HepG2 (cell line): ENCODE results near the gene TMEM150C. TPM values are rescaled to one million over a fixed set of nuclear protein-coding genes. Genes with fewer than 3 reads are reported as not detected.
A peak's percentile ranks its signal among the peaks of the same experiment; 100 is the strongest.

Experiments used
- ARID5B ChIP-seq: IDR thresholded peaks from 2 replicates; pipeline ENCODE4 v1.4.0; 2020; ENCODE audit warnings: mild to moderate bottlenecking, missing genetic modification reagents
- CENPX ChIP-seq: sonication (generic); formaldehyde crosslinking; IDR thresholded peaks from 2 replicates; pipeline ENCODE4 v1.9.0; 2021; ENCODE audit warnings: mild to moderate bottlenecking, missing genetic modification reagents, moderate library complexity
- EP300 ChIP-seq, 3 experiments: sonication (generic) in 1 of 3; formaldehyde crosslinking in 1 of 3; IDR thresholded peaks; 2 replicates each; pipeline versions ENCODE4 v1.5.1 to v1.6.1; 2011 to 2020; ENCODE audit warnings: low read depth in 2 of 3, low read length in 2 of 3, borderline replicate concordance in 1 of 3, improper control_type of control experiment in 1 of 3, mild to moderate bottlenecking in 1 of 3, missing genetic modification reagents in 1 of 3, moderate library complexity in 1 of 3
- HMGXB3 ChIP-seq: sonication (generic); formaldehyde crosslinking; IDR thresholded peaks from 2 replicates; pipeline ENCODE4 v1.4.0; 2020; ENCODE audit warnings: missing genetic modification reagents, borderline replicate concordance
- KMT2B ChIP-seq: IDR thresholded peaks from 2 replicates; pipeline ENCODE4 v1.6.1; 2016; ENCODE audit warnings: missing genetic modification reagents, missing compliant biosample characterization
- MIXL1 ChIP-seq: IDR thresholded peaks from 2 replicates; pipeline ENCODE4 v1.6.1; 2016
- MZF1 ChIP-seq: sonication (generic); formaldehyde crosslinking; IDR thresholded peaks from 2 replicates; pipeline ENCODE4 v1.8.1; 2023; ENCODE audit warnings: mild to moderate bottlenecking, missing genetic modification reagents, borderline replicate concordance
- NFE2L1 ChIP-seq: sonication (generic); formaldehyde crosslinking; IDR thresholded peaks from 2 replicates; pipeline ENCODE4 v1.4.0; 2020; ENCODE audit warnings: missing genetic modification reagents, mild to moderate bottlenecking, borderline replicate concordance
- PRPF4 ChIP-seq: fragments of 200-400 bp; formaldehyde crosslinking; IDR thresholded peaks from 2 replicates; pipeline ENCODE4 v1.6.1; 2016; ENCODE audit warnings: low read length, low read depth; ENCODE audit not compliant: poor library complexity, severe bottlenecking
- RBAK ChIP-seq: sonication (generic); formaldehyde crosslinking; IDR thresholded peaks from 2 replicates; pipeline ENCODE4 v1.5.1; 2020; ENCODE audit warnings: mild to moderate bottlenecking, missing genetic modification reagents
- SAP130 ChIP-seq: IDR thresholded peaks from 2 replicates; pipeline ENCODE4 v1.6.1; 2016; ENCODE audit warnings: low read depth
- SKIL ChIP-seq: sonication (generic); formaldehyde crosslinking; IDR thresholded peaks from 2 replicates; pipeline ENCODE4 v1.8.0; 2022; ENCODE audit warnings: missing genetic modification reagents, mild to moderate bottlenecking, moderate library complexity, borderline replicate concordance
- SRSF9 ChIP-seq: fragments of 200-400 bp; formaldehyde crosslinking; IDR thresholded peaks from 2 replicates; pipeline ENCODE4 v1.6.1; 2018; ENCODE audit warnings: borderline replicate concordance, mild to moderate bottlenecking, low read depth, low read length; ENCODE audit not compliant: insufficient read depth, poor library complexity, severe bottlenecking
- ZFP90 ChIP-seq: sonication (generic); formaldehyde crosslinking; IDR thresholded peaks from 2 replicates; pipeline ENCODE4 v1.8.0; 2022; ENCODE audit warnings: missing genetic modification reagents, mild to moderate bottlenecking, inconsistent platforms, borderline replicate concordance
- ZNF567 ChIP-seq: sonication (generic); formaldehyde crosslinking; IDR thresholded peaks from 2 replicates; pipeline ENCODE4 v1.8.1; 2023; ENCODE audit warnings: mild to moderate bottlenecking, missing genetic modification reagents, borderline replicate concordance
- ZNF710 ChIP-seq: sonication (generic); formaldehyde crosslinking; IDR thresholded peaks from 2 replicates; pipeline ENCODE4 v1.5.0; 2020; ENCODE audit warnings: mild to moderate bottlenecking, missing genetic modification reagents, borderline replicate concordance
- polyA plus RNA-seq, 8 experiments: library from polyadenylated mRNA; depleted of rRNA in 3 of 8; stranded (reverse) in 7 of 8; unstranded in 1 of 8; fragments of >200 nt; fragmentation: Illumina TruSeq in 4 of 8; extraction: Trizol in 4 of 8; gene quantifications; 2 replicates each; pipeline versions ENCODE4 v1.2.1 to v1.2.3, GENCODE V29; 2011 to 2016; ENCODE audit warnings: low read depth in 4 of 8, missing spikeins in 1 of 8, mixed read lengths in 1 of 8; ENCODE audit not compliant: insufficient read depth in 1 of 8
- total RNA-seq, 5 experiments: library from RNA; depleted of rRNA; stranded (reverse); fragments of >200 nt; fragmentation: Illumina TruSeq; extraction: Trizol; gene quantifications; 2 replicates each; pipeline ENCODE4 v1.2.3, GENCODE V29; 2016; ENCODE audit warnings: low read depth in 1 of 5

TMEM150C gene
- total and polyA plus RNA-seq, 2 of the 13 experiments (the other 11 are each of a cell fraction or from before 2014, with no cell fraction given) = 0.33 to 0.42 TPM

GRCh38 chr4:82434949-82435348, 126.8 kb downstream of the TMEM150C start (continued):
- no peak for TF ChIP-seq MIXL1 (CRISPR knock-in tag)
- peak; percentile 68 for TF ChIP-seq ARID5B
- peak in 1 of 2 experiments; percentile 43; a peak in 1 of 4 replicates for TF ChIP-seq EP300 (IDR thresholded peaks at IDR 0.05; ENCODE audit: low read depth in 2 of 2, low read length in 2 of 2)
- no peak for TF ChIP-seq EP300 (CRISPR knock-in tag; IDR thresholded peaks at IDR 0.05; ENCODE audit: borderline replicate concordance)
- no peak for TF ChIP-seq MZF1 (CRISPR knock-in tag)
- no peak for TF ChIP-seq HMGXB3 (CRISPR knock-in tag)
- no peak for TF ChIP-seq RBAK (CRISPR knock-in tag)
- TF ChIP-seq SRSF9 = no peak
- TF ChIP-seq PRPF4 = no peak
- TF ChIP-seq SKIL (CRISPR knock-in tag) = no peak
- TF ChIP-seq ZFP90 = no peak
- no peak for TF ChIP-seq NFE2L1 (CRISPR knock-in tag)
- peak; percentile 80 for TF ChIP-seq SAP130
- peak; percentile 25; the same call in 1 of the 2 replicates for TF ChIP-seq ZNF710 (CRISPR knock-in tag)
- 0 out of 2 replicates have a peak, but pooled peaks have one; percentile 39 for TF ChIP-seq ZNF567
- TF ChIP-seq KMT2B (CRISPR knock-in tag) = no peak
- TF ChIP-seq CENPX (CRISPR knock-in tag) = no peak
